ENCODE data around the gene DACH1. TPM values are rescaled to one million over a fixed set of nuclear protein-coding genes. Genes with fewer than 3 reads are reported as not detected.

Gene DACH1
- total and polyA plus RNA-seq, 2 donors (not counting 1 experiment from before 2014, with no cell fraction given): 0.02 to 0.33 TPM

GRCh38 chr13:71596116-71596515, 270.9 kb downstream of the DACH1 start:
- no peak for DNase-seq (ENCODE audit: low read depth in 2 of 2)
- Histone ChIP-seq H3K9me3 (ENCODE audit: control insufficient read depth, insufficient read depth, low read depth, low read length) (no peaks in the 10 kb centered on the region), H3K27me3 (ENCODE audit: control insufficient read depth, insufficient read depth, low read length) (no peaks in the 10 kb centered on the region), H3K27ac (ENCODE audit: insufficient read depth, low read length) (no peak overlapping the region), H3K4me3 (replicated peaks in 1 of 4; ENCODE audit: control extremely low read depth in 1 of 4, insufficient read depth in 1 of 4, low read depth in 3 of 4, low read length in 4 of 4) (no peak overlapping the region), H3K9ac (ENCODE audit: insufficient read depth, low read length) (no peak overlapping the region), H3K36me3 (ENCODE audit: control insufficient read depth, insufficient read depth, low read length) (no peaks in the 10 kb centered on the region), H3K4me2 (ENCODE audit: extremely low read depth, insufficient read depth, low read length) (no peak overlapping the region), H3K79me2 (ENCODE audit: control insufficient read depth, insufficient read depth, low read length) (no peaks in the 10 kb centered on the region), H2AFZ (ENCODE audit: low read length) (no peak overlapping the region), H3K4me1 (ENCODE audit: control insufficient read depth, extremely low read depth, insufficient read depth, low read length) (no peaks in the 10 kb centered on the region), H4K20me1 (ENCODE audit: control insufficient read depth, extremely low read depth, insufficient read depth, low read length) (no peaks in the 10 kb centered on the region)
- TF ChIP-seq EZH2 (IDR thresholded peaks at IDR 0.05; ENCODE audit: low read length, missing control alignments) (no peak), CTCF (conservative IDR thresholded peaks at IDR 0.05 in 1 of 2, IDR thresholded peaks at IDR 0.05 in 1 of 2; ENCODE audit: low read depth in 1 of 2, low read length in 2 of 2) (no peak)

GRCh38 chr13:71593566-71593965, 273.4 kb downstream of the DACH1 start:
- H3K9me3 ChIP-seq (ENCODE audit: control insufficient read depth, insufficient read depth, low read depth, low read length): no peaks in the 10 kb centered on the region
- no peak overlapping the region for H3K9ac ChIP-seq (ENCODE audit: insufficient read depth, low read length)
- H3K4me3 ChIP-seq (replicated peaks in 1 of 4; ENCODE audit: control extremely low read depth in 1 of 4, insufficient read depth in 1 of 4, low read depth in 3 of 4, low read length in 4 of 4): no peak overlapping the region
- DNase-seq (ENCODE audit: low read depth in 2 of 2): no peak
- H3K4me2 ChIP-seq (ENCODE audit: extremely low read depth, insufficient read depth, low read length): no peak overlapping the region
- H3K79me2 ChIP-seq (ENCODE audit: control insufficient read depth, insufficient read depth, low read length): no peaks in the 10 kb centered on the region
- no peak for TF ChIP-seq EZH2 (IDR thresholded peaks at IDR 0.05; ENCODE audit: low read length, missing control alignments)
- TF ChIP-seq CTCF (conservative IDR thresholded peaks at IDR 0.05 in 1 of 2, IDR thresholded peaks at IDR 0.05 in 1 of 2; ENCODE audit: low read depth in 1 of 2, low read length in 2 of 2): no peak
- H4K20me1 ChIP-seq (ENCODE audit: control insufficient read depth, extremely low read depth, insufficient read depth, low read length): no peaks in the 10 kb centered on the region
- no peaks in the 10 kb centered on the region for H3K4me1 ChIP-seq (ENCODE audit: control insufficient read depth, extremely low read depth, insufficient read depth, low read length)
- no peaks in the 10 kb centered on the region for H3K27me3 ChIP-seq (ENCODE audit: control insufficient read depth, insufficient read depth, low read length)
- no peaks in the 10 kb centered on the region for H3K36me3 ChIP-seq (ENCODE audit: control insufficient read depth, insufficient read depth, low read length)
- no peak overlapping the region for H3K27ac ChIP-seq (ENCODE audit: insufficient read depth, low read length)
- no peak overlapping the region for H2AFZ ChIP-seq (ENCODE audit: low read length)

GRCh38 chr13:71591374-71591773, 275.6 kb downstream of the DACH1 start:
- TF ChIP-seq EZH2 (IDR thresholded peaks at IDR 0.05; ENCODE audit: low read length, missing control alignments) (no peak), CTCF (conservative IDR thresholded peaks at IDR 0.05 in 1 of 2, IDR thresholded peaks at IDR 0.05 in 1 of 2; ENCODE audit: low read depth in 1 of 2, low read length in 2 of 2) (no peak)

More at GRCh38 chr13:71591374-71591773, 275.6 kb downstream of the DACH1 start:
- no peaks in the 10 kb centered on the region for H3K9me3 ChIP-seq (ENCODE audit: control insufficient read depth, insufficient read depth, low read depth, low read length)
- no peak for DNase-seq (ENCODE audit: low read depth in 2 of 2)
- H3K4me2 ChIP-seq (ENCODE audit: extremely low read depth, insufficient read depth, low read length): no peak overlapping the region
- no peaks in the 10 kb centered on the region for H3K79me2 ChIP-seq (ENCODE audit: control insufficient read depth, insufficient read depth, low read length)
- no peak overlapping the region for H3K9ac ChIP-seq (ENCODE audit: insufficient read depth, low read length)
- H4K20me1 ChIP-seq (ENCODE audit: control insufficient read depth, extremely low read depth, insufficient read depth, low read length): no peaks in the 10 kb centered on the region
- no peak overlapping the region for H2AFZ ChIP-seq (ENCODE audit: low read length)
- no peaks in the 10 kb centered on the region for H3K27me3 ChIP-seq (ENCODE audit: control insufficient read depth, insufficient read depth, low read length)
- H3K4me1 ChIP-seq (ENCODE audit: control insufficient read depth, extremely low read depth, insufficient read depth, low read length): no peaks in the 10 kb centered on the region
- no peak overlapping the region for H3K27ac ChIP-seq (ENCODE audit: insufficient read depth, low read length)
- H3K4me3 ChIP-seq (replicated peaks in 1 of 4; ENCODE audit: control extremely low read depth in 1 of 4, insufficient read depth in 1 of 4, low read depth in 3 of 4, low read length in 4 of 4): no peak overlapping the region
- no peaks in the 10 kb centered on the region for H3K36me3 ChIP-seq (ENCODE audit: control insufficient read depth, insufficient read depth, low read length)

Measured in fibroblast of lung (primary cell).